ENCODE results near the gene SLBP.

SLBP gene

GRCh38 chr4:1726146-1726934 lies 14.2 kb upstream of the SLBP start:
- DNase-seq (ENCODE audit: low spot score) = no peak
- peak; percentile 95 for TF ChIP-seq CTCF (conservative IDR thresholded peaks at IDR 0.05; ENCODE audit: low read depth)
- POLR2A ChIA-PET (ENCODE audit: low non-redundant PET) = no interaction called here
- CTCF ChIA-PET = interaction anchor here (0.6 to 0.9 kb wide), 4 partner anchors 11 to 335 kb away, joined by 4 to 6 read pairs (median 5); no protein-coding TSS in a partner anchor
- peak overlapping the region; percentile 96 for H3K27ac ChIP-seq

- peak overlapping the region; percentile 96 for H3K27ac ChIP-seq
- CTCF ChIA-PET = interaction anchor here (0.8 kb wide), 1 partner anchor 31 kb away, joined by 3 read pairs; no protein-coding TSS in a partner anchor
- DNase-seq (ENCODE audit: low spot score) = no peak
- TF ChIP-seq CTCF (conservative IDR thresholded peaks at IDR 0.05; ENCODE audit: low read depth) = no peak
- POLR2A ChIA-PET (ENCODE audit: low non-redundant PET) = no interaction called here
These were observed 13.4 kb upstream of the SLBP start for GRCh38 chr4:1725521-1725920.

- DNase-seq (ENCODE audit: low spot score) = no peak
- peak overlapping the region; percentile 96 for H3K27ac ChIP-seq
- POLR2A ChIA-PET (ENCODE audit: low non-redundant PET) = interaction anchor here (0.6 kb wide), 1 partner anchor 8 kb away, joined by 3 read pairs; no protein-coding TSS in a partner anchor
- CTCF ChIA-PET = no interaction called here
- no peak for TF ChIP-seq CTCF (conservative IDR thresholded peaks at IDR 0.05; ENCODE audit: low read depth)
These were observed 11.1 kb upstream of the SLBP start for GRCh38 chr4:1723131-1723801.

GRCh38 chr4:1722551-1723118 lies 10.5 kb upstream of the SLBP start:
- POLR2A ChIA-PET (ENCODE audit: low non-redundant PET) = interaction anchor here (0.6 kb wide), 1 partner anchor 8 kb away, joined by 3 read pairs; no protein-coding TSS in a partner anchor
- TF ChIP-seq CTCF (conservative IDR thresholded peaks at IDR 0.05; ENCODE audit: low read depth) = no peak
- no peak for DNase-seq (ENCODE audit: low spot score)
- H3K27ac ChIP-seq = peak overlapping the region; percentile 96
- CTCF ChIA-PET = no interaction called here

GRCh38 chr4:1721666-1722550 lies 9.8 kb upstream of the SLBP start:
- CTCF ChIA-PET = no interaction called here
- peak overlapping the region; percentile 96 for H3K27ac ChIP-seq
- DNase-seq (ENCODE audit: low spot score) = no peak
- no peak for TF ChIP-seq CTCF (conservative IDR thresholded peaks at IDR 0.05; ENCODE audit: low read depth)
- POLR2A ChIA-PET (ENCODE audit: low non-redundant PET) = no interaction called here

Measured in RWPE1 (cell line).